NCI-H2107 treated with DMSO at 0.1 percent for 48 hours (cell line): Measurements from ENCODE around the gene RAB6D.
"Not testable (repeated sequence)": the region's sequence is repeated elsewhere in the genome, so short reads cannot be mapped to it uniquely, and the experiment has no call there.

Source experiments
- DNase-seq: peaks from one replicate; lab custom pipeline; 2025; ENCODE audit not compliant: unreplicated experiment; lab: John Stamatoyannopoulos, UW

The RAB6D gene

GRCh38 chr2:131363703-131364186 lies at the start of gene RAB6D:
RAB6D (minus strand) TSS chr2:131364168; CDS start chr2:131363720, 448 bp downstream.
- DNase-seq, result not testable (repeated sequence)

GRCh38 chr2:131413148-131413747 lies 49.3 kb upstream of the RAB6D start:
- DNase-seq, result peak; percentile 46

GRCh38 chr2:131410173-131410572 lies 46.2 kb upstream of the RAB6D start:
- DNase-seq, result no peak

- no peak for DNase-seq
Measured at GRCh38 chr2:131408778-131409177, 44.8 kb upstream of the RAB6D start.

- DNase-seq, result no peak
Measured at GRCh38 chr2:131408207-131408606, 44.2 kb upstream of the RAB6D start.

GRCh38 chr2:131404753-131405152 lies 40.8 kb upstream of the RAB6D start:
- no peak for DNase-seq

- no peak for DNase-seq
Measured at GRCh38 chr2:131402320-131403039, 38.5 kb upstream of the RAB6D start.

- no peak for DNase-seq
Measured at GRCh38 chr2:131400849-131401248, 36.9 kb upstream of the RAB6D start.

- DNase-seq, result not testable (repeated sequence)
Measured at GRCh38 chr2:131400441-131400840, 36.5 kb upstream of the RAB6D start.

GRCh38 chr2:131396209-131396608 lies 32.2 kb upstream of the RAB6D start:
- DNase-seq, result not testable (repeated sequence)

- DNase-seq, result not testable (repeated sequence)
Measured at GRCh38 chr2:131395024-131395645, 31.2 kb upstream of the RAB6D start.

- no peak for DNase-seq
Measured at GRCh38 chr2:131394147-131394931, 30.4 kb upstream of the RAB6D start.

GRCh38 chr2:131391953-131392352 lies 28.0 kb upstream of the RAB6D start:
- not testable (repeated sequence) for DNase-seq

- DNase-seq, result not testable (repeated sequence)
Measured at GRCh38 chr2:131391471-131391870, 27.5 kb upstream of the RAB6D start.

- not testable (repeated sequence) for DNase-seq
Measured at GRCh38 chr2:131390495-131391130, 26.6 kb upstream of the RAB6D start.

- no peak for DNase-seq
Measured at GRCh38 chr2:131389657-131390056, 25.7 kb upstream of the RAB6D start.

- DNase-seq, result not testable (repeated sequence)
Measured at GRCh38 chr2:131388834-131389233, 24.9 kb upstream of the RAB6D start.

- DNase-seq, result not testable (repeated sequence)
Measured at GRCh38 chr2:131373111-131373510, 9.1 kb upstream of the RAB6D start.

- DNase-seq, result no peak
Measured at GRCh38 chr2:131369954-131370353, 6.0 kb upstream of the RAB6D start.

GRCh38 chr2:131368493-131369066 lies 4.6 kb upstream of the RAB6D start:
- DNase-seq, result not testable (repeated sequence)
